ENCODE data around the gene BMP7. TPM values are rescaled to one million over a fixed set of nuclear protein-coding genes. Genes with fewer than 3 reads are reported as not detected.

The BMP7 gene
- total and polyA plus RNA-seq, 2 experiments from 2014 or later: 15.9 to 22.8 TPM

GRCh38 chr20:57210911-57211280 is 55.5 kb downstream of the BMP7 start:
- H3K36me3 ChIP-seq (ENCODE audit: insufficient read depth): no peaks in the 10 kb centered on the region
- TF ChIP-seq POLR2AphosphoS5 (IDR thresholded peaks at IDR 0.05; ENCODE audit: low read depth) (no peak), REST (IDR thresholded peaks at IDR 0.05; ENCODE audit: unreplicated experiment) (no peak), EZH2 (IDR thresholded peaks at IDR 0.05; ENCODE audit: low read depth, unreplicated experiment) (no peak), ZNF114 (CRISPR knock-in tag; IDR thresholded peaks at IDR 0.05) (no peak), ETS1 (IDR thresholded peaks at IDR 0.05) (no peak), EZH2phosphoT487 (IDR thresholded peaks at IDR 0.05; ENCODE audit: unreplicated experiment) (no peak), CTCF (conservative IDR thresholded peaks at IDR 0.05; ENCODE audit: low read depth in 2 of 2) (no peak), NANOG (IDR thresholded peaks at IDR 0.05; ENCODE audit: borderline replicate concordance) (no peak), ZNF462 (CRISPR knock-in tag; IDR thresholded peaks at IDR 0.05) (no peak)
- no peaks in the 10 kb centered on the region for H3F3A ChIP-seq (replicated peaks; ENCODE audit: low read depth)
- H3K79me2 ChIP-seq (replicated peaks; ENCODE audit: insufficient read depth): no peaks in the 10 kb centered on the region
- DNase-seq (ENCODE audit: low spot score): no peak
- Mint-ChIP-seq H3K36me3 (ENCODE audit: low read depth) (peaks cover 3% of the 10 kb centered on the region), H3K27me3 (ENCODE audit: insufficient read depth, low read depth, poor library complexity) (peaks cover 6% of the 10 kb centered on the region), H3K27ac (no peak overlapping the region; the same call in 1 of the 2 replicates), H3K9me3 (peaks cover 8% of the 10 kb centered on the region), H3K4me3 (no peak overlapping the region), H3K4me1 (peaks cover 25% of the 10 kb centered on the region)
- H2AFZ ChIP-seq: no peak overlapping the region
- peaks cover 16% of the 10 kb centered on the region for H3K4me1 ChIP-seq (ENCODE audit: insufficient read depth)
- no peaks in the 10 kb centered on the region for H3K9me2 ChIP-seq (ENCODE audit: insufficient read depth)
- no peaks in the 10 kb centered on the region for H4K20me1 ChIP-seq (replicated peaks; ENCODE audit: insufficient read depth)
- H3K27me3 ChIP-seq (ENCODE audit: insufficient read depth): no peaks in the 10 kb centered on the region
- no peak overlapping the region for H3K4me2 ChIP-seq
- H3K4me3 ChIP-seq: no peak overlapping the region
- no peak for ATAC-seq
- H3K27ac ChIP-seq (ENCODE audit: low read depth): no peak overlapping the region

Measured in GM23338 (cell line).